Neural progenitor cell (in vitro differentiated cells): ENCODE measurements around the gene PGBD5.

Source experiments
- EZH2 ChIP-seq: fragments of 200-600 bp; sonication (generic); IDR thresholded peaks from 2 replicates; pipeline ENCODE4 v1.6.1; 2017; ENCODE audit warnings: antibody characterized with exemption, mild to moderate bottlenecking, moderate library complexity
- TF ChIP-seq, protein P1 (sequence below): fragments of 200-600 bp; sonication (generic); IDR thresholded peaks from 2 replicates; pipeline ENCODE4 v1.5.1; 2017; ENCODE audit warnings: antibody characterized with exemption, mild to moderate bottlenecking

DNA sequence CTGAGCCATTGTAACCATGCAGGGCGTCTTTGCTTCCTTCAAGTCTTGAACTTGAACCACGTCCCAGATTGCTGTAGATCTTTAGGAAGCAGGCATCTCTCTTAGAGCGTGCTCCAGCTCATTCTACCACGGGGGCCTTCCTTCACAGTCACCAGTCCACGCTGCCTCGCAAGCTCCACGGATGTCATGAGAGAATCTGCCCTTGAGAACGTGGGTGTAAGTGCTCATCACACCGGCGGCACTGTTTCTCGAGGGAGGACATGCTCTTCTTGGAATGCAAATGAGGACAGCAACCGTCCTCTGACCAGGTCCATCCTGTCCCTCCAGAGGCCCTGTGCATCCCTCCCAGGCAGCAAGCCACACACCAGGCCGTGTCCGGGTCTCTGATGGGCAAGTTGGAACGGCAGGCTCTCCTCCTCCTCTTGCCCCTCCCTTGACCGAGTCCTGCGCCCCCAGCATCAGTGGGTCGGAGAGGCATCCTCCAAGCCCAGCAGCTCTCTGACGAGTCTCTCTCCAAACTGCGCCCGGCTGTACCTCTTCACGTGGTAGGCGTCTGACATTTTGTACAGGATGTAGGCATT lies 103.1 kb downstream of the PGBD5 start:
- TF ChIP-seq, protein P1, sequence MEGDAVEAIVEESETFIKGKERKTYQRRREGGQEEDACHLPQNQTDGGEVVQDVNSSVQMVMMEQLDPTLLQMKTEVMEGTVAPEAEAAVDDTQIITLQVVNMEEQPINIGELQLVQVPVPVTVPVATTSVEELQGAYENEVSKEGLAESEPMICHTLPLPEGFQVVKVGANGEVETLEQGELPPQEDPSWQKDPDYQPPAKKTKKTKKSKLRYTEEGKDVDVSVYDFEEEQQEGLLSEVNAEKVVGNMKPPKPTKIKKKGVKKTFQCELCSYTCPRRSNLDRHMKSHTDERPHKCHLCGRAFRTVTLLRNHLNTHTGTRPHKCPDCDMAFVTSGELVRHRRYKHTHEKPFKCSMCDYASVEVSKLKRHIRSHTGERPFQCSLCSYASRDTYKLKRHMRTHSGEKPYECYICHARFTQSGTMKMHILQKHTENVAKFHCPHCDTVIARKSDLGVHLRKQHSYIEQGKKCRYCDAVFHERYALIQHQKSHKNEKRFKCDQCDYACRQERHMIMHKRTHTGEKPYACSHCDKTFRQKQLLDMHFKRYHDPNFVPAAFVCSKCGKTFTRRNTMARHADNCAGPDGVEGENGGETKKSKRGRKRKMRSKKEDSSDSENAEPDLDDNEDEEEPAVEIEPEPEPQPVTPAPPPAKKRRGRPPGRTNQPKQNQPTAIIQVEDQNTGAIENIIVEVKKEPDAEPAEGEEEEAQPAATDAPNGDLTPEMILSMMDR: no peak
- no peak for TF ChIP-seq EZH2
